HuH-7.5 (cell line): ENCODE measurements around the gene CEBPG.
A peak's percentile ranks its signal among the peaks of the same experiment; 100 is the strongest.

ENCODE experiments used
- DNase-seq: peaks from one replicate; pipeline ENCODE4 v3.0.0; 2011; ENCODE audit warnings: low spot score

CEBPG gene

GRCh38 chr19:33382006-33382405 lies 8.5 kb downstream of the CEBPG start:
- no peak for DNase-seq

GRCh38 chr19:33382982-33383381 lies 9.5 kb downstream of the CEBPG start:
- no peak for DNase-seq

- DNase-seq = no peak
Observed at GRCh38 chr19:33383720-33384292, 10.3 kb downstream of the CEBPG start.

GRCh38 chr19:33384983-33385382 lies 11.5 kb downstream of the CEBPG start:
- DNase-seq = no peak

- DNase-seq = no peak
Observed at GRCh38 chr19:33385956-33386355, 12.4 kb downstream of the CEBPG start.

GRCh38 chr19:33386361-33386858 lies 12.9 kb downstream of the CEBPG start:
- no peak for DNase-seq

- no peak for DNase-seq
Observed at GRCh38 chr19:33387351-33388230, 14.1 kb downstream of the CEBPG start.

- DNase-seq = no peak
Observed at GRCh38 chr19:33388231-33388724, 14.8 kb downstream of the CEBPG start.

GRCh38 chr19:33388725-33389420 lies 15.4 kb downstream of the CEBPG start:
- no peak for DNase-seq

GRCh38 chr19:33389421-33390100 lies 16.1 kb downstream of the CEBPG start:
- no peak for DNase-seq

GRCh38 chr19:33390101-33390907 lies 16.8 kb downstream of the CEBPG start:
- DNase-seq = no peak

- no peak for DNase-seq
Observed at GRCh38 chr19:33390908-33391630, 17.6 kb downstream of the CEBPG start.

- DNase-seq = no peak
Observed at GRCh38 chr19:33391631-33392249, 18.2 kb downstream of the CEBPG start.

- DNase-seq = peak; percentile 96
Observed at GRCh38 chr19:33392341-33393285, 19.1 kb downstream of the CEBPG start.

GRCh38 chr19:33393286-33394005 lies 19.9 kb downstream of the CEBPG start:
- DNase-seq = no peak

- no peak for DNase-seq
Observed at GRCh38 chr19:33394006-33394722, 20.7 kb downstream of the CEBPG start.

- no peak for DNase-seq
Observed at GRCh38 chr19:33394723-33395560, 21.4 kb downstream of the CEBPG start.
